Muscle of leg (tissue), 11 donors: Measurements from ENCODE around the gene G6PC1. TPM values are rescaled to one million over a fixed set of nuclear protein-coding genes. Genes with fewer than 3 reads are reported as not detected.
"Not testable (repeated sequence)": the region's sequence is repeated elsewhere in the genome, so short reads cannot be mapped to it uniquely, and the experiment has no call there.

ENCODE experiments used
- DNase-seq: peaks from one replicate; pipeline ENCODE4 v3.0.0; 2013
- H3K27ac ChIP-seq: one replicate; pipeline ENCODE4 v1.5.1; 2013; ENCODE audit warnings: mild to moderate bottlenecking, low read length, control low read depth
- H3K27me3 ChIP-seq: one replicate; pipeline ENCODE4 v1.6.1; 2013; ENCODE audit warnings: low read length; ENCODE audit not compliant: control insufficient read depth, insufficient read depth
- H3K36me3 ChIP-seq: one replicate; pipeline ENCODE4 v1.6.1; 2013; ENCODE audit warnings: low read length; ENCODE audit not compliant: control insufficient read depth, insufficient read depth
- H3K4me1 ChIP-seq: one replicate; pipeline ENCODE4 v1.6.1; 2013; ENCODE audit warnings: low read length; ENCODE audit not compliant: control insufficient read depth, insufficient read depth
- H3K4me3 ChIP-seq: one replicate; pipeline ENCODE4 v1.5.1; 2013; ENCODE audit warnings: low read length, control low read depth
- H3K9me3 ChIP-seq: replicated peaks from 2 replicates; pipeline ENCODE4 v1.6.1; 2013; ENCODE audit warnings: low read depth, low read length; ENCODE audit not compliant: control insufficient read depth
- WGBS: methylation state at CpG from one replicate; pipeline ENCODE4 v1.1.5; 2013; ENCODE audit warnings: missing lambda C conversion rate; ENCODE audit not compliant: insufficient coverage; 5-methylcytosine and 5-hydroxymethylcytosine counted together
- polyA plus RNA-seq, 8 donors: library from polyadenylated mRNA; unstranded; fragments of 120-200 nt; gene quantifications; one replicate each; pipeline versions ENCODE4 v1.2.1 to v1.2.3, GENCODE V29; 2013; ENCODE audit warnings: inconsistent platforms in 1 of 8, low replicate concordance in 1 of 8; ENCODE audit not compliant: insufficient read length in 8 of 8, insufficient read depth in 1 of 8
- total RNA-seq: library from RNA; stranded (reverse); fragments of 120-200 nt; gene quantifications from one replicate; pipeline ENCODE4 v1.2.4, GENCODE V29; 2013

The G6PC1 gene
- total and polyA plus RNA-seq, 9 donors, result 0.08 to 0.43 (median 0.26) TPM; not detected in 6

DNA sequence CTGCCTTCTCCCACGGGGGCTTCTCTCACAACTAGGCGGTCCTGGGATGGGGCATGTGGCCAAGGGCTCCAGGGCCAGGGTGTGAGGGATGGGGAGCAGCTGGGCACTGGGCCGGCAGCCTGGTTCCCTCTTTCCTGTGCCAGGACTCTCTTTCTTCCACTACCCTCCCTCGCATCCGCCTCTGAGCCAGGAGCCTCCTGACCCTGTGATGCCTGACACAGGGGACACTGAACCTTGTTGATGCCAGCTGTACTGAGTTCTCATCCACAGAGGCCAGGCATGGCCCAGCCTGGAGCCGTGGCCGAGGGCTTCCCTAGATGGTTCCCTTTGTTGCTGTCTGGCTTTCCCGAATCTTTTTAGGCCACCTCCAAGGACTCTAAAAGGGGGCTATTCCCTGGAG, 44.1 kb upstream of the G6PC1 start:
- H3K9me3 ChIP-seq, H3K27me3 ChIP-seq, H3K4me3 ChIP-seq, DNase-seq, H3K27ac ChIP-seq, H3K36me3 ChIP-seq: not testable (repeated sequence)
- peaks cover 14% of the 10 kb centered on the region for H3K4me1 ChIP-seq
- 92% methylated on average over 5 of the region's 8 CpGs for WGBS

- H3K9me3 ChIP-seq, result no peaks in the 10 kb centered on the region
- no peak overlapping the region for H3K4me3 ChIP-seq
- no peaks in the 10 kb centered on the region for H3K36me3 ChIP-seq
- WGBS, result no CpG with 5 or more reads among the region's 1 CpG
- H3K4me1 ChIP-seq, result peaks cover 14% of the 10 kb centered on the region
- no peak for DNase-seq
- H3K27ac ChIP-seq, result no peak overlapping the region
- no peaks in the 10 kb centered on the region for H3K27me3 ChIP-seq
Observed at GRCh38 chr17:42857389-42857788, 43.2 kb upstream of the G6PC1 start.

DNA sequence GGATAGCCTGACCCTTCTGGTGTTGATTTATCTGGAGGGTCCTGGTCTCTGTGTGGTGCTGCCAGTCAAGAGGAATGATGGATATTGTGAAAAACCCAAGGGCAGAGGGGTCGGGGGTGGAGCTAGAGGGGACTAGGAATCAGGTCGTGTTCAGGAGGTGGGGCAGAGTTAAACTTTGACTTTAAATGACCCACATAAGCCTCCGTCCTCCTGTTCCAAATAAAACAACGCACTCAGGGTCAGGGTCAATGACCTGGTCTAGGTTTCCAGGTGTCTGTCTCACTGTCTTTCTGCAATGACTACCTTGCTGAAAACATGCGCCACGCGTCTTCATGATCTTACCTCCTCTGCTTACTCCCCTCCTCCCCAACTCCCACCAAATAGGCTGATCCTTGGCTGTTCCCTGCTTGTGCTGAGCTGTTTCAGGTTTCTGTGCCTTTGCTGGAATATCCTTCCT, 34.9 kb upstream of the G6PC1 start:
- Histone ChIP-seq H3K4me3 (no peak overlapping the region), H3K9me3 (peaks cover 4% of the 10 kb centered on the region), H3K4me1 (peaks cover 13% of the 10 kb centered on the region), H3K27ac (no peak overlapping the region), H3K36me3 (no peaks in the 10 kb centered on the region), H3K27me3 (no peaks in the 10 kb centered on the region)
- 63% methylated on average over 7 of the region's 7 CpGs for WGBS
- no peak for DNase-seq

- no peak for DNase-seq
- 80% methylated on average over 4 of the region's 4 CpGs for WGBS
- H3K9me3 ChIP-seq, result peaks cover 8% of the 10 kb centered on the region
Observed at GRCh38 chr17:42866216-42866615, 34.4 kb upstream of the G6PC1 start.

GRCh38 chr17:42866631-42867575, 33.7 kb upstream of the G6PC1 start:
- WGBS, result 46% methylated on average over 4 of the region's 12 CpGs
- DNase-seq, result no peak
- no peak overlapping the region for H3K27ac ChIP-seq

More at GRCh38 chr17:42866216-42866615, 34.4 kb upstream of the G6PC1 start:
- Histone ChIP-seq H3K36me3 (no peaks in the 10 kb centered on the region), H3K4me1 (peaks cover 13% of the 10 kb centered on the region), H3K27me3 (no peaks in the 10 kb centered on the region), H3K4me3 (no peak overlapping the region), H3K27ac (no peak overlapping the region)

DNA sequence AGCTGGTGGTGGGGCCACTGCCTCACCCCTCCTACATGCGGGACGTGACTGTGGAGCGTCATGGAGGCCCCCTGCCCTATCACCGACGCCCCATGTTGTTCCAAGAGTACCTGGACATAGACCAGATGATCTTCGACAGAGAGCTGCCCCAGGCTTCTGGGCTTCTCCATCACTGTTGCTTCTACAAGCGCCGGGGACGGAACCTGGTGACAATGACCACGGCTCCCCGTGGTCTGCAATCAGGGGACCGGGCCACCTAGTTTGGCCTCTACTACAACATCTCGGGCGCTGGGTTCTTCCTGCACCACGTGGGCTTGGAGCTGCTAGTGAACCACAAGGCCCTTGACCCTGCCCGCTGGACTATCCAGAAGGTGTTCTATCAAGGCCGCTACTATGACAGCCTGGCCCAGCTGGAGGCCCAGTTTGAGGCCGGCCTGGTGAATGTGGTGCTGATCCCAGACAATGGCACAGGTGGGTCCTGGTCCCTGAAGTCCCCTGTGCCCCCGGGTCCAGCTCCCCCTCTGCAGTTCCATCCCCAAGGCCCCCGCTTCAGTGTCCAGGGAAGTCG, 32.8 kb upstream of the G6PC1 start:
- not testable (repeated sequence) for DNase-seq, H3K9me3 ChIP-seq, H3K4me3 ChIP-seq, H3K27ac ChIP-seq, H3K36me3 ChIP-seq, H3K27me3 ChIP-seq
- peaks cover 13% of the 10 kb centered on the region for H3K4me1 ChIP-seq
- 80% methylated on average over 9 of the region's 21 CpGs for WGBS

More at GRCh38 chr17:42866631-42867575, 33.7 kb upstream of the G6PC1 start:
- H3K4me1 ChIP-seq, result peaks cover 13% of the 10 kb centered on the region
- no peak overlapping the region for H3K4me3 ChIP-seq
- H3K36me3 ChIP-seq, result no peaks in the 10 kb centered on the region
- no peaks in the 10 kb centered on the region for H3K27me3 ChIP-seq
- peaks cover 9% of the 10 kb centered on the region for H3K9me3 ChIP-seq

DNA sequence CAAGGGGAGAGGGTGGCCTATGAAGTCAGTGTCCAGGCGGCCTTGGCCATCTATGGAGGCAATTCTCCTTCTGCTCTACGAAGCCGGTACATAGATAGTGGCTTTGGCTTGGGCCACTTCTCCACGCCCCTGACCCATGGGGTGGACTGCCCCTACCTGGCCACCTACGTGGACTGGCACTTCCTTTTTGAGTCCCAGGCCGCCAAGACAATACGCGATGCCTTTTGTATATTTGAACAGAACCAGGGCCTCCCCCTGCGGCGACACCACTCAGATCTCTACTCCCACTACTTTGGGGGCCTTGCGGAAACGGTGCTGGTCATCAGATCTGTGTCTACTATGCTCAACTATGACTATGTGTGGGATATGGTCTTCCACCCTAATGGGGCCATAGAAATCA, 32.3 kb upstream of the G6PC1 start:
- Histone ChIP-seq H3K4me1 (peaks cover 13% of the 10 kb centered on the region), H3K27ac (no peak overlapping the region), H3K4me3 (no peak overlapping the region), H3K9me3 (peaks cover 9% of the 10 kb centered on the region), H3K27me3 (no peaks in the 10 kb centered on the region), H3K36me3 (no peaks in the 10 kb centered on the region)
- WGBS, result 97% methylated on average over 5 of the region's 12 CpGs
- no peak for DNase-seq

DNA sequence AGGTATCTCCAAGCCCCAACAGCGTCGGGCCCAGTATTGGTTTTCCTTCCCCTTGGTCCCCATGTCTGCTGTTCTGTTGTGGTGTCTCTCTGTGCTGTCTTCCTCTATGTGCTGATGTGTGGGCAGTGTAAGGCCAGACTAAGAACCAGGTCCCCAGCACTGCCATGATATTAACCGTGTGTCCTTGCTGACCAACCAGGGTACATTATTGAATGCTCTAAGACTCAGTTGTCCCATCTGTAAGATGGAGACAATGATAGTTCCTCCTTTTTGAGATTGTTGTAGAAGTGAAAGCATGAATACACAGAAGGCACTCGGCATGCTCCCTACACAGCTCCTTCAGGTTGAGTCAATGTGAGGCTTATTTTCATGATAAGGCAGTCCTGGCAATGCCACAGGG, 29.0 kb upstream of the G6PC1 start:
- WGBS, result 100% methylated on average over 2 of the region's 4 CpGs

DNA sequence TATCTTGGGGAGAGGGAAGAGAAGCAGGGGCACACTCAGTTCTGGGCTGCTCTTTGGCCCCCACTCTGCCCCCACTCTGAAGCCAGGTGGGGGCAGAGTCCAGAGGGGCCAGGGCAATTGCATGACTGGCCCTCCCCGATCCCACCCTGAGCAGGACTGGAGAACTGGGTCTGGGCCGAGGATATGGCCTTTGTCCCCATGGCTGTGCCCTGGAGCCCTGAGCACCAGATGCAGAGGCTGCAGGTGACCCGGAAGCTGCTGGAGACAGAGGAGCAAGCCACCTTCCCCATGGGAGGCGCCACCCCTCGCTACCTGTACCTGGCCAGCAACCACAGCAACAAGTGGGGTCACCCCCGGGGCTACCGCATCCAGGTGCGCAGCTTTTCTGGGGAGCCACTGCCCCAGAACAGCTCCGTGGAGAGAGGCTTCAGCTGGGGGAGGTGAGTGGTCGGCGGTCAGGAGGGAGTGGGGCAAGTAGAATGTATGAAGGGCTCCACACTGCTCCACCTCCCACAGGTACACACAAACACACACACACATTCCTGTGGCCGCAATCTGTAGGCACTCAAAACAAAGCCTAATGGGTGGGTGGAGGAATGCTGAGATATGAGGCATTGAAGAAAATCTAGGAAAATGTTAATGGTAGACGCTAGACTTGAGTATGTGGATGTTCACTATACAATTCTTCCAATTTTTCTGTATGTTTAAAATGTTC, 28.2 kb upstream of the G6PC1 start:
- H3K27me3 ChIP-seq, result no peaks in the 10 kb centered on the region
- H3K4me3 ChIP-seq, result no peak overlapping the region
- H3K9me3 ChIP-seq, result peaks cover 9% of the 10 kb centered on the region
- H3K36me3 ChIP-seq, result no peaks in the 10 kb centered on the region
- H3K4me1 ChIP-seq, result no peaks in the 10 kb centered on the region
- H3K27ac ChIP-seq, result no peak overlapping the region
- WGBS, result 89% methylated on average over 3 of the region's 13 CpGs
- no peak for DNase-seq

More for the DNA sequence above, 29.0 kb upstream of the G6PC1 start:
- no peak overlapping the region for H3K27ac ChIP-seq
- peaks cover 9% of the 10 kb centered on the region for H3K9me3 ChIP-seq
- H3K4me1 ChIP-seq, result no peaks in the 10 kb centered on the region
- H3K36me3 ChIP-seq, result no peaks in the 10 kb centered on the region
- DNase-seq, result no peak
- H3K27me3 ChIP-seq, result no peaks in the 10 kb centered on the region
- no peak overlapping the region for H3K4me3 ChIP-seq

DNA sequence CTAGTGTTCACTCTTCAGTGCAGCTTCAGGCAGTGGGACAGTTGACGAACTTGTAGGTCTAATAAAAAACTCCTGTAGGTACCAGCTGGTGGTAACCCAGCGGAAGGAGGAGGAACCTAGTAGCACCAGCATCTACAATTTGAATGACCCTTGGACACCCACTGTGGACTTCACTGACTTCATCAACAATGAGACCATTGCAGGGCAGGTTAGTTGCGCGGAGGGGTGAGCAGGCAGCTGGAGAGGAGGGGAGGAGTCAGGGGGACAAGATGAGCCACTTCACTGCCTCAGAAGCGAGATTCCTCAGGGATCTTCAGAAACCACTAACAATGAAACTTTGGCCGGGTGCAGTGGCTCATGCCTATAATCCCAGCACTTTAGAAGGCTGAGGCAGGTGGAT, 27.3 kb upstream of the G6PC1 start:
- Histone ChIP-seq H3K27ac (no peak overlapping the region), H3K4me3 (no peak overlapping the region), H3K4me1 (no peaks in the 10 kb centered on the region), H3K27me3 (peaks cover 8% of the 10 kb centered on the region), H3K9me3 (peaks cover 9% of the 10 kb centered on the region), H3K36me3 (no peaks in the 10 kb centered on the region)
- 83% methylated on average over 2 of the region's 6 CpGs for WGBS
- no peak for DNase-seq
